IMR-90 (cell line): ENCODE data around the gene XPC. TPM values are rescaled to one million over a fixed set of nuclear protein-coding genes. Genes with fewer than 3 reads are reported as not detected.

Experiments used
- ATAC-seq: fragments of 200-7000 bp; cut with Tn5 transposase; 2 replicates; pipeline ENCODE4 v1.9.1; 2020; ENCODE audit warnings: low read depth, mild to moderate bottlenecking, moderate library complexity
- BruUV-seq: library from RNA; stranded (reverse); fragments of 400-500 nt; replicated peaks from 2 replicates; lab custom pipeline; 2021; lab: Mats Ljungman, UMichigan
- CTCF ChIA-PET: fragments of 300-600 bp; formaldehyde crosslinking; extraction: SDS; loops from one replicate; lab custom pipeline; 2021; ENCODE audit warnings: antibody characterized with exemption; lab: Yijun Ruan, JAX
- POLR2A ChIA-PET: fragments of 300-600 bp; sonication (Branson Sonifier 250); formaldehyde crosslinking; loops from one replicate; lab custom pipeline; 2022; ENCODE audit warnings: antibody characterized with exemption; ENCODE audit not compliant: unreplicated experiment; lab: Charles Lee
- DNase-seq: peaks from one replicate; pipeline ENCODE4 v3.0.0; 2013
- H2AFZ ChIP-seq: replicated peaks from 2 replicates; pipeline ENCODE3; 2013; ENCODE audit warnings: low read length, mild to moderate bottlenecking; ENCODE audit not compliant: poor library complexity
- H2AK5ac ChIP-seq: 2 replicates; pipeline ENCODE4 v1.6.1; 2013; ENCODE audit warnings: low read depth, low read length, inconsistent platforms
- H2AK9ac ChIP-seq: replicated peaks from 2 replicates; pipeline ENCODE3; 2013; ENCODE audit warnings: mild to moderate bottlenecking, low read depth, low read length, moderate library complexity; ENCODE audit not compliant: poor library complexity
- H2BK120ac ChIP-seq: 2 replicates; pipeline ENCODE4 v1.6.1; 2013; ENCODE audit warnings: low read depth, low read length, inconsistent platforms
- H2BK15ac ChIP-seq: 3 replicates; pipeline ENCODE4 v1.6.1; 2013; ENCODE audit warnings: low read depth, low read length, inconsistent platforms
- H2BK20ac ChIP-seq: 2 replicates; pipeline ENCODE4 v1.6.1; 2013; ENCODE audit warnings: low read depth, mild to moderate bottlenecking, inconsistent platforms, low read length, moderate library complexity
- H2BK5ac ChIP-seq: 2 replicates; pipeline ENCODE4 v1.6.1; 2013; ENCODE audit warnings: mild to moderate bottlenecking, low read depth, low read length, inconsistent platforms; ENCODE audit not compliant: poor library complexity, severe bottlenecking
- H3K14ac ChIP-seq: replicated peaks from 2 replicates; pipeline ENCODE4 v1.6.1; 2013; ENCODE audit warnings: low read depth, low read length, inconsistent platforms
- H3K18ac ChIP-seq: 2 replicates; pipeline ENCODE4 v1.6.1; 2013; ENCODE audit warnings: low read depth, low read length, control low read depth
- H3K23ac ChIP-seq: 2 replicates; pipeline ENCODE4 v1.6.1; 2013; ENCODE audit warnings: low read depth, low read length, inconsistent platforms
- H3K27ac ChIP-seq: 2 replicates; pipeline ENCODE4 v1.5.1; 2013; ENCODE audit warnings: mild to moderate bottlenecking, control low read depth, low read length; ENCODE audit not compliant: insufficient read depth
- H3K27me3 ChIP-seq: 2 replicates; pipeline ENCODE4 v1.6.1; 2013; ENCODE audit warnings: low read length; ENCODE audit not compliant: control insufficient read depth, insufficient read depth
- H3K36me3 ChIP-seq: 2 replicates; pipeline ENCODE4 v1.6.1; 2013; ENCODE audit warnings: low read length, mixed read lengths; ENCODE audit not compliant: control insufficient read depth, insufficient read depth
- H3K4ac ChIP-seq: 2 replicates; pipeline ENCODE4 v1.6.1; 2013; ENCODE audit warnings: low read depth, low read length, inconsistent platforms
- H3K4me1 ChIP-seq: 2 replicates; pipeline ENCODE4 v1.6.1; 2013; ENCODE audit warnings: low read length, mixed read lengths; ENCODE audit not compliant: control insufficient read depth, insufficient read depth
- H3K4me2 ChIP-seq: 2 replicates; pipeline ENCODE4 v1.6.1; 2013; ENCODE audit warnings: low read depth, mild to moderate bottlenecking, control low read depth, low read length, moderate library complexity
- H3K4me3 ChIP-seq: 2 replicates; pipeline ENCODE4 v1.5.1; 2013; ENCODE audit warnings: low read depth, mild to moderate bottlenecking, control low read depth, low read length, moderate library complexity; ENCODE audit not compliant: insufficient read depth
- H3K56ac ChIP-seq: 2 replicates; pipeline ENCODE4 v1.6.1; 2013; ENCODE audit warnings: low read length, inconsistent platforms; ENCODE audit not compliant: insufficient read depth; ENCODE audit errors: extremely low read depth
- H3K79me1 ChIP-seq, 2 experiments: 2 replicates each; pipeline ENCODE4 v1.6.1; 2013; ENCODE audit warnings: low read length in 2 of 2, inconsistent platforms in 1 of 2, low read depth in 1 of 2
- H3K9ac ChIP-seq: 2 replicates; pipeline ENCODE4 v1.6.1; 2013; ENCODE audit warnings: low read depth, low read length, control low read depth
- H3K9me1 ChIP-seq: 2 replicates; pipeline ENCODE4 v1.6.1; 2013; ENCODE audit warnings: low read length, inconsistent platforms; ENCODE audit not compliant: insufficient read depth
- H3K9me3 ChIP-seq: 2 replicates; pipeline ENCODE4 v1.6.1; 2013; ENCODE audit warnings: low read length; ENCODE audit not compliant: control insufficient read depth, insufficient read depth
- H4K20me1 ChIP-seq: 2 replicates; pipeline ENCODE4 v1.6.1; 2013; ENCODE audit warnings: low read length, inconsistent platforms; ENCODE audit not compliant: insufficient read depth
- H4K5ac ChIP-seq: 2 replicates; pipeline ENCODE4 v1.6.1; 2013; ENCODE audit warnings: mild to moderate bottlenecking, low read depth, low read length, control low read depth
- H4K8ac ChIP-seq, 2 experiments: 2 replicates each; pipeline ENCODE4 v1.6.1; 2013; ENCODE audit warnings: low read depth in 2 of 2, low read length in 2 of 2, control low read depth in 1 of 2, inconsistent platforms in 1 of 2
- H4K91ac ChIP-seq: 2 replicates; pipeline ENCODE4 v1.6.1; 2013; ENCODE audit warnings: low read depth, low read length, inconsistent platforms; ENCODE audit not compliant: insufficient read depth
- BHLHE40 ChIP-seq: fragments of 150-350 bp; IDR thresholded peaks from 2 replicates; pipeline ENCODE4 v1.6.1; 2016; ENCODE audit warnings: mild to moderate bottlenecking, low read depth, low read length
- CEBPB ChIP-seq: IDR thresholded peaks from 2 replicates; pipeline ENCODE4 v1.6.1; 2012; ENCODE audit warnings: low read depth, low read length, improper control_type of control experiment
- CHD1 ChIP-seq: IDR thresholded peaks from 2 replicates; pipeline ENCODE4 v1.6.1; 2012; ENCODE audit warnings: low read depth, low read length, improper control_type of control experiment
- FOS ChIP-seq: fragments of 150-350 bp; IDR thresholded peaks from 2 replicates; pipeline ENCODE4 v1.6.1; 2016; ENCODE audit warnings: low read depth, low read length
- MAFK ChIP-seq: IDR thresholded peaks from 2 replicates; pipeline ENCODE4 v1.6.1; 2012; ENCODE audit warnings: low read depth, low read length, improper control_type of control experiment
- MAZ ChIP-seq: IDR thresholded peaks from 2 replicates; pipeline ENCODE4 v1.6.1; 2012; ENCODE audit warnings: low read depth, mild to moderate bottlenecking, low read length, improper control_type of control experiment, moderate library complexity, borderline replicate concordance
- MXI1 ChIP-seq: IDR thresholded peaks from 2 replicates; pipeline ENCODE4 v1.6.1; 2012; ENCODE audit warnings: low read depth, mild to moderate bottlenecking, low read length, moderate library complexity, borderline replicate concordance
- NFE2L2 ChIP-seq: fragments of 150-350 bp; IDR thresholded peaks from 2 replicates; pipeline ENCODE4 v1.6.1; 2016; ENCODE audit warnings: low read depth, mild to moderate bottlenecking, low read length
- POLR2A ChIP-seq: IDR thresholded peaks from 2 replicates; pipeline ENCODE4 v1.6.1; 2012; ENCODE audit warnings: mild to moderate bottlenecking, low read depth, low read length
- RAD21 ChIP-seq: IDR thresholded peaks from 2 replicates; pipeline ENCODE4 v1.6.1; 2012; ENCODE audit warnings: low read length, improper control_type of control experiment
- RCOR1 ChIP-seq: IDR thresholded peaks from 2 replicates; pipeline ENCODE4 v1.6.1; 2012; ENCODE audit warnings: mild to moderate bottlenecking, low read length, improper control_type of control experiment; ENCODE audit not compliant: insufficient replicate concordance
- RFX5 ChIP-seq: IDR thresholded peaks from 2 replicates; pipeline ENCODE4 v1.8.0; 2012; ENCODE audit warnings: low read depth, mild to moderate bottlenecking, low read length, moderate library complexity
- SMC3 ChIP-seq: fragments of 150-350 bp; IDR thresholded peaks from 2 replicates; pipeline ENCODE4 v1.6.1; 2016; ENCODE audit warnings: low read depth, mild to moderate bottlenecking, antibody characterized with exemption, low read length, moderate library complexity
- WGBS, 2 experiments: methylation state at CpG; one replicate each; pipeline versions ENCODE4 v1.1.5 to v1.1.7; 2013; ENCODE audit warnings: missing lambda C conversion rate in 2 of 2; ENCODE audit not compliant: insufficient read length in 1 of 2; ENCODE audit errors: extremely low coverage in 2 of 2; 5-methylcytosine and 5-hydroxymethylcytosine counted together
- dilution Hi-C: fragments of 300-500 bp; cut with HindIII; formaldehyde crosslinking; loops from one replicate; pipeline ENCODE4 v1.14.3; 2018; ENCODE audit warnings: low sequenced_read_pairs; ENCODE audit not compliant: unreplicated experiment
- in situ Hi-C: fragments of 300-500 bp; cut with MboI; formaldehyde crosslinking; loops from 3 replicates; pipeline ENCODE4 v1.14.3; 2019; ENCODE audit warnings: low sequenced_read_pairs, inconsistent platforms, mixed read lengths
- intact Hi-C: fragments of 100-400 bp; cut with micrococcal nuclease; formaldehyde crosslinking; loops from 2 replicates; pipeline ENCODE4 v1.10.0; 2022
- polyA plus RNA-seq, 3 experiments: library from polyadenylated mRNA; depleted of rRNA; stranded (reverse); fragments of >200 nt; gene quantifications; 2 replicates each; pipeline ENCODE4 v1.2.3, GENCODE V29; 2012; ENCODE audit warnings: low replicate concordance in 1 of 3
- total RNA-seq: library from RNA; depleted of rRNA; stranded (reverse); fragments of >200 nt; gene quantifications from 2 replicates; pipeline ENCODE4 v1.2.3, GENCODE V29; 2012
- TF ChIP-seq, protein P1 (sequence below): fragments of 150-350 bp; IDR thresholded peaks from 2 replicates; pipeline ENCODE4 v1.6.1; 2016; ENCODE audit warnings: low read depth, mild to moderate bottlenecking, low read length, moderate library complexity, borderline replicate concordance
- TF ChIP-seq, protein P2 (sequence below): fragments of 150-350 bp; IDR thresholded peaks from 2 replicates; pipeline ENCODE4 v1.6.1; 2017; ENCODE audit warnings: mild to moderate bottlenecking, antibody characterized with exemption, low read length, low read depth
- TF ChIP-seq, protein P3 (sequence below): conservative IDR thresholded peaks from 2 replicates; pipeline ENCODE4 v1.5.1; 2012; ENCODE audit warnings: mild to moderate bottlenecking, low read depth, low read length, improper control_type of control experiment

Gene XPC
- total and polyA plus RNA-seq, 2 of the 4 experiments (the other 2 are of a cell fraction), result 30.9 to 48.8 TPM

DNA sequence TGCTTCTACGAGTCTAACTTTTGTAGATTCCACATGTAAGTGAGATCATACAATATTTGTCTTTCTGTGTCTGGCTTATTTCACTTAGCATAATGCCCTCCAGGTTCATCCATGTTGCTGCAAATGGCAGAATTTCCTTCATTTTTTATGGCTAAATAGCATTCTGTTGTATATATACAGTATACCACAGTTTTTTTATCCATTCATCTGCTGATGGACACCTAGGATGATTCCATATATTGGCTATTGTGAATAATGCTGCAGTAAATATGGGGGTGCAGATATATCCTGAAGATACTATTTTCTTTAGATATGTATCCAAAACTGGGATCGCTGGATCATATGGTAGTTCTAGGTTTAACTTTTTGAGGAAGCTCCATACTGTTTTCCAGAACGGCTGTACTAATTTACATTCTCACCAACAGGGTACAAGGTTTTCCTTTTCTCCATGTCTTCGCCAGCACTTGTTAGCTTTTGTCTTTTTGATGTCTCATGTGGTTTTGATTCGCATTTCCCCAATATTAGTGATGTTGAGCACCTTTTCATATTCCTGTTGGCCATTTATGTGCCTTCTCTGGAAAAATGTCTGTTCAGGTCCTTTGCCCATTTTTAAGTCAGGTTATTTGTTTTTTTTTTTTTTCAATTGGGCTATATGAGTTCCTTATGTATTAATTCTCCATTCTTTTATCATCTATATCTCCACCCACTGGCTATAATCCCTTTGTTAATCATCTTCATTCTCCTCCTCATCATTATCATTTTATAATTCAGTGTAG, 80.6 kb downstream of the XPC start:
- 0 out of 2 replicates have a peak, but pooled peaks cover 1% of the 10 kb centered on the region for H3K27me3 ChIP-seq
- H2BK20ac ChIP-seq, result no peak overlapping the region
- no peaks in the 10 kb centered on the region for H3K79me1 ChIP-seq
- dilution Hi-C loops, result no loop called here
- no peak overlapping the region for H2BK15ac ChIP-seq
- H3K4me1 ChIP-seq, result no peaks in the 10 kb centered on the region
- no peak overlapping the region for H3K23ac ChIP-seq
- H2BK5ac ChIP-seq, result no peak overlapping the region
- no peak overlapping the region for H3K14ac ChIP-seq
- H3K4me3 ChIP-seq, result no peak overlapping the region
- in situ Hi-C loops, result no loop called here
- no peak overlapping the region for H3K18ac ChIP-seq
- no peaks in the 10 kb centered on the region for H3K9me1 ChIP-seq
- no peaks in the 10 kb centered on the region for H4K20me1 ChIP-seq
- no peaks in the 10 kb centered on the region for H3K36me3 ChIP-seq
- H3K4me2 ChIP-seq, result no peak overlapping the region
- intact Hi-C loops, result no loop called here
- CTCF ChIA-PET, result no interaction called here
- H2AK9ac ChIP-seq, result no peak overlapping the region
- POLR2A ChIA-PET, result no interaction called here
- no peak overlapping the region for H3K56ac ChIP-seq
- no peak overlapping the region for H4K8ac ChIP-seq
- H4K5ac ChIP-seq, result no peak overlapping the region
- H3K4ac ChIP-seq, result no peak overlapping the region
- H2BK120ac ChIP-seq, result no peak overlapping the region
- no peaks in the 10 kb centered on the region for H3K9me3 ChIP-seq
- ATAC-seq, result no peak
- no peak overlapping the region for H3K27ac ChIP-seq
- WGBS, 2 experiments, result no CpG with 5 or more reads among the region's 5 CpGs
- H2AK5ac ChIP-seq, result no peak overlapping the region
- DNase-seq, result no peak
- no peak overlapping the region for H2AFZ ChIP-seq
- H3K9ac ChIP-seq, result no peak overlapping the region
- BruUV-seq, result no TSS peak
- no peak overlapping the region for H4K91ac ChIP-seq
- no peak for TF ChIP-seq CEBPB
- TF ChIP-seq RFX5, result no peak
- no peak for TF ChIP-seq SMC3
- TF ChIP-seq RCOR1, result no peak
- TF ChIP-seq CHD1, result no peak
- TF ChIP-seq RAD21, result no peak
- no peak for TF ChIP-seq MXI1
- TF ChIP-seq, protein P1, sequence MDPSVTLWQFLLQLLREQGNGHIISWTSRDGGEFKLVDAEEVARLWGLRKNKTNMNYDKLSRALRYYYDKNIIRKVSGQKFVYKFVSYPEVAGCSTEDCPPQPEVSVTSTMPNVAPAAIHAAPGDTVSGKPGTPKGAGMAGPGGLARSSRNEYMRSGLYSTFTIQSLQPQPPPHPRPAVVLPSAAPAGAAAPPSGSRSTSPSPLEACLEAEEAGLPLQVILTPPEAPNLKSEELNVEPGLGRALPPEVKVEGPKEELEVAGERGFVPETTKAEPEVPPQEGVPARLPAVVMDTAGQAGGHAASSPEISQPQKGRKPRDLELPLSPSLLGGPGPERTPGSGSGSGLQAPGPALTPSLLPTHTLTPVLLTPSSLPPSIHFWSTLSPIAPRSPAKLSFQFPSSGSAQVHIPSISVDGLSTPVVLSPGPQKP, result no peak
- TF ChIP-seq BHLHE40, result no peak
- TF ChIP-seq FOS, result no peak
- TF ChIP-seq, protein P2, sequence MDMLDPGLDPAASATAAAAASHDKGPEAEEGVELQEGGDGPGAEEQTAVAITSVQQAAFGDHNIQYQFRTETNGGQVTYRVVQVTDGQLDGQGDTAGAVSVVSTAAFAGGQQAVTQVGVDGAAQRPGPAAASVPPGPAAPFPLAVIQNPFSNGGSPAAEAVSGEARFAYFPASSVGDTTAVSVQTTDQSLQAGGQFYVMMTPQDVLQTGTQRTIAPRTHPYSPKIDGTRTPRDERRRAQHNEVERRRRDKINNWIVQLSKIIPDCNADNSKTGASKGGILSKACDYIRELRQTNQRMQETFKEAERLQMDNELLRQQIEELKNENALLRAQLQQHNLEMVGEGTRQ, result no peak
- TF ChIP-seq MAFK, result no peak
- no peak for TF ChIP-seq NFE2L2
- no peak for TF ChIP-seq MAZ
- no peak for TF ChIP-seq POLR2A
- TF ChIP-seq, protein P3, sequence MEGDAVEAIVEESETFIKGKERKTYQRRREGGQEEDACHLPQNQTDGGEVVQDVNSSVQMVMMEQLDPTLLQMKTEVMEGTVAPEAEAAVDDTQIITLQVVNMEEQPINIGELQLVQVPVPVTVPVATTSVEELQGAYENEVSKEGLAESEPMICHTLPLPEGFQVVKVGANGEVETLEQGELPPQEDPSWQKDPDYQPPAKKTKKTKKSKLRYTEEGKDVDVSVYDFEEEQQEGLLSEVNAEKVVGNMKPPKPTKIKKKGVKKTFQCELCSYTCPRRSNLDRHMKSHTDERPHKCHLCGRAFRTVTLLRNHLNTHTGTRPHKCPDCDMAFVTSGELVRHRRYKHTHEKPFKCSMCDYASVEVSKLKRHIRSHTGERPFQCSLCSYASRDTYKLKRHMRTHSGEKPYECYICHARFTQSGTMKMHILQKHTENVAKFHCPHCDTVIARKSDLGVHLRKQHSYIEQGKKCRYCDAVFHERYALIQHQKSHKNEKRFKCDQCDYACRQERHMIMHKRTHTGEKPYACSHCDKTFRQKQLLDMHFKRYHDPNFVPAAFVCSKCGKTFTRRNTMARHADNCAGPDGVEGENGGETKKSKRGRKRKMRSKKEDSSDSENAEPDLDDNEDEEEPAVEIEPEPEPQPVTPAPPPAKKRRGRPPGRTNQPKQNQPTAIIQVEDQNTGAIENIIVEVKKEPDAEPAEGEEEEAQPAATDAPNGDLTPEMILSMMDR, result no peak
